Forelimb muscle (tissue), 1 donor: ENCODE results near the gene ENTPD6. TPM values are rescaled to one million over a fixed set of nuclear protein-coding genes. Genes with fewer than 3 reads are reported as not detected.

ENCODE experiments used
- DNase-seq: peaks from one replicate; pipeline ENCODE4 v3.0.0-alpha.2; 2013; ENCODE audit warnings: low read depth
- polyA plus RNA-seq: library from polyadenylated mRNA; unstranded; fragments of 120-200 nt; gene quantifications from one replicate; pipeline ENCODE4 v1.2.1, GENCODE V29; 2013; ENCODE audit not compliant: insufficient read length

The ENTPD6 gene
- polyA plus RNA-seq, 1 donor = 36.0 TPM

DNA sequence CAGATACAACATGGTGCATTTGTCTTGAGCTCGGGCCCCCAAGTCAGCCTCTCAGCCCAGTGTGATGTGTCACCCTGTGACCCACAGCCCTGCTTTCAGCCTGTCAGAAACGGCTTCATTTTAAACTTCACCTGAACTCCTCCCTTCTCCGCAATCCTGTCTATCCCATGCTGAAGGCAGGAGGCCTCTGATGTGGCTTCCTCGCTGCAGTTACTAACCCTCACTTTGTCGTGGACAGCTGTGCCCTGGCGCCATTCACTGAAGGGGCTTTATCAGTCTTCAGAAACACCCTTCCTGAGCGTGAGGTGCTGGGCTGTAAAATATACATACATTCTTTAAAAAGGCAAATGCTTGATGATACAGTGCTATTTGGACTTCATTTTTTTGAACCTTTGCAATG lies 7.9 kb upstream of the ENTPD6 start:
- DNase-seq = no peak

DNA sequence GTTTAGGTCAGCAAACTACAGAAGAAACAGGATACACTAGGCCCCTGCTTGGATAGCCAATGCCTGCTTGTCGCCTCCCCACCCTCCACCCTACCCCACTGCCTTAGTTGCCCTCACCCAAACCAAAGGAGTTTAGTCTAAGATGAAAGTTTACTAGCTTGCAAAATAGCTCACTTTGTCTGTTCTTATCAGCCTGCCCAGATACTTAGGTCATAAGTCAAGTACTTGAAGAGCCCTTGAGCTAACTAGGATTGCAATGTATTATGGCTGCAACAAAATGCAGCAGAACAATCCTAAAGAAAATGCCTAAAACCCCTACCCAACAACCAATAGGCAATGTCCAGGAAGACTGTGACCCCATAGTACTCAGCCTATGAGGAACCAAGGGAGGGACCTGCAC lies 7.3 kb upstream of the ENTPD6 start:
- no peak for DNase-seq

DNA sequence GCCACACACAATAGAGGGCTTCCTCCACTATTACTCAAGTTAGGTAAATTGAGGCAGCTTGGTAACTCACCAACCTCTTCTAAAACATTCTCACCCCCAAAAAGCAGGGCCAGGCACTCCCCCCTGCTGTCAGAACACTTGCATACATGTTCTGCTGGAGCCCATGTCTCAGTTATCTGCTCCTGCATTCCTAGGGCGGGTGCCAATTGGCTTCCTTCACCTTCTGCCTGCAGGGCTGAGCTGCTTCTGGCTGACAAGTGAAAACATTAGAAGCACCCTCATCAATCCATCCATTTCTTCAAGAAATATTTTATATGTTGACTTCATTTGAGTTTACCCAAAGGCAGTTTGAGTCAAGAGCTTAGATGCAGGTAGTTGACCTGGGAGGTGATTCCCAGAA lies 4.5 kb upstream of the ENTPD6 start:
- DNase-seq = no peak

DNA sequence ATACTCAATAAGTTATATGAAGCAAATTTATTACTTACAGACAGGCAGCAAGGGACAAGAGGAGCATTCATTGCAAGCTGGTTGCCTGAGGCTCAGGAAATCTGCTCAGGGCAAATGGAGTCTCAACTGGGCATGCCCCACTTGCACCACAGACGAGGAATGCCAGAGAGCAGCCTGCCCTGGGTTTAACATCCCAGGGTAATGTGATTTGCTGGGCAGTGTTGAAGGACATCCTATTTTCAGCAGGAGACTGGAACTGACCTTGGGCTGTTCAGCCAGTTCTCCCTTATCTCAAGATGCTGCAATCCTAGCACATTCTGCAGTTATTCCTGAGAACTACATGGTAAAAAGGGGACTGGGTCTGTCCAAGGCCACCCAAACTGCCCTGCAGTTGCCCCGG lies 3.8 kb upstream of the ENTPD6 start:
- DNase-seq = no peak

DNA sequence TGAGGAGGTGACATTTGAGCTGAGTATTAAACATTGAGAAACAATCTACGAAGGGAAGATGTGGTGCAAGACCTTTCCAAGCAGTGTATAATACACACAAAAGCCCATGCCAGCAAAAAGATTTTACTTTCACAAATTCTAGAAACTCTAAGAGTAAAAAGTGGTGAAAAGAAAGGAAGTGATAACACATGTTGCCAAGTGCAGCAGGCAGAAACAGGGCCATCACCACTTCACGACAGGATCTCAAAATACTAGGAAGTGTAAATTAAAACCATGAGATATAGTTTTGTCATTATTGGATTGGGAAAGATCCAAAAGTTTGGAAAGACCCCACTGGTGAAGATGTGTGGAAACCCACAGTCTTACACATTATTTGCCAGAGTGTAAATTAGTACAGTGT lies 1.7 kb upstream of the ENTPD6 start:
- no peak for DNase-seq

DNA sequence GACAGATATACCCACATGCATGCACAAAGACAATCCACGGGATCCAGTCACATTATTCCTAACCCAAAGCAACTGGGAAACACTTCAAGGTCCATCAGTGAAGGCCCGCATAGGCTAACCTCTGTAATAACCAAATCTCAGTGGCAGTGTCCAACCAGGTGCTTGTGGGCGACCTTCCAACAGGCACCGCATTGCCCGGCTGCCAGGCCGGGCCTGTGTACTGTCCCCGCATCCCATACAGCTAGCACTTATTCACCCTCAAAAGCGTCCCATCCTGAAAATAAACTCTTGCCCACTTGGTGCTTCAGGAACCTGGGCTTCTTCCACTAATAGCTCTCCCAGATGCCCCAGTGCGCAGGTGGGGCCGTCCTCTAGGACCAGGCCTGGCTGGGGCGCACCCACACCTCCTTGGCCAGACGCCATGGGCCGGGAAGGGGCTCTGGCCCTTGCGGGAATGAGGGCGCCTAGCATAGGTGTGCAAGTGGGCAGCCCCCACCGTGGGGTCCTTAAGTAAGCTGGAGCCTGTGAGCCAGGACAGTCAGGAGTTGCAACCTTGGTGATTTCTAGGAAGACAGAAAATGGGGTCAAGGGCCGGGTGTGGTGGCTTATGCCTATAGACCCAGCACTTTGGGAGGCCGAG lies 1.1 kb upstream of the ENTPD6 start:
- DNase-seq = no peak

GRCh38 chr20:25195962-25196785 lies 662 bp downstream of the ENTPD6 start:
- DNase-seq = no peak

DNA sequence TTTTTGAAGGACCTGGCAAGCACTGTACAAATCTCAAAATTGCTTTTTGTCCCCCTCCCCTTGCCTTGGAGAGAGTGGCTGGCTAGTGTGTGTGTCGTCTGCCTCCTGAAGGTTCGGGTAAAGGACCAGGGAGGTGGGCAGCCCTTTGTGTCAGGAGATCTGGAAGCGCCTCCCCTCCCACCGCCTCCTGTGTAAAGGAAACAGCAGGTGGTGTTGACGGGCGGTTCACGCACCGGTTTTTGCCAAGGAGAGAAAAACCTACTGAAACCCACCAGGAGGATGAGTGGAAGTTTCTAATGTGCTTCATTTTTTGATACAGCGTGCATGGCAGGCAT lies 1.2 kb downstream of the ENTPD6 start:
- no peak for DNase-seq

GRCh38 chr20:25197183-25197869 lies 1.8 kb downstream of the ENTPD6 start:
- DNase-seq = no peak

DNA sequence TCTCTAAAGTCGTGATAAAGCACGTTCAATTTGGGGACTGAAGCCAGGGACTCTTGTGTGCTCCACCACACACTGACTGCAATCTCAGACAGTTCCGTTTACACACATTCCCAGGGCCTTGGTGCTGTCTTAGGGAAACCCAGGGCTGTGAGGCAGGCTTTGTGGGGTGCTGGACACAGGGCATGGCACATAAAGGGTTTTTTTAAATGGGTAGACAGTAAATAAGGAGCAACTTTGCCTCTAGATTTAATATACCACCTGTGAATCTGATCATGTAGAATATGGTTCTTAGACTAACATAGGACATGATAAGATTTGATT lies 2.3 kb downstream of the ENTPD6 start:
- DNase-seq = no peak

DNA sequence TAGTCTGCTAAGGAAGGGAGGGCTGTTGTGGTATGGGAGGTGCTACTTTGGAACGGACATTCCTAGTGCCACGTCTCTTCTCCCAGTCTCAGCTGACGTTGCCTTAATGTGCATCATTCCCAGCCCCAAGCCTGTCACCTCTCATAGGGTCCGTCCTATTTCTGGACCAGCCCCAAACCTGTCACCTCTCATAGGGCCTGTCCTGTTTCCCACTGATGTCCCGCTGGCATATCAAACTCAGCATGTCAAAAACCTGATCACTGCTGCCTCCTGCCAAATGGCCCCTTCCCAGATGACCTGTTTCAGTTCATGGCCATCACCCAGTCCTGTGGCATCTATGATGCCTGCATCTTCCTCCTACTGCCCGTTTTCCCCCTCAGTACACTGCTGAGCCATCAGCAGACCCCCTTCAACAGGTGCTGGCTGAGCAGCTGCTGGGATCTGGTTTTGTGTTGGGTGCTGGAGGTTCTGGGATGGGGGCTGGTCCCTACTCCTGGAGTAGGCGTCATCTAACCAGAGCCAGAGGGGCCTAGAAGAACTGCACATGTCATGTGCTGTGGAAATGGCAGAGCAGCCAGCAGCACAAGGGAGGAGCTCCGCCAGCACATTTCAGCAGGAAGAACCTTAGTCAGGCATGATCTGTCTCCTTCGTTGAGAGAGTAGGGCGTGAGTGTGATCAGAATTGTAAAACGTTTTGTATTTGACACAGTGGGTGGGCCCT lies 3.3 kb downstream of the ENTPD6 start:
- DNase-seq = no peak

GRCh38 chr20:25199473-25200260 lies 4.2 kb downstream of the ENTPD6 start:
- DNase-seq = no peak

- no peak for DNase-seq
Observed at GRCh38 chr20:25203089-25203488, 7.6 kb downstream of the ENTPD6 start.

DNA sequence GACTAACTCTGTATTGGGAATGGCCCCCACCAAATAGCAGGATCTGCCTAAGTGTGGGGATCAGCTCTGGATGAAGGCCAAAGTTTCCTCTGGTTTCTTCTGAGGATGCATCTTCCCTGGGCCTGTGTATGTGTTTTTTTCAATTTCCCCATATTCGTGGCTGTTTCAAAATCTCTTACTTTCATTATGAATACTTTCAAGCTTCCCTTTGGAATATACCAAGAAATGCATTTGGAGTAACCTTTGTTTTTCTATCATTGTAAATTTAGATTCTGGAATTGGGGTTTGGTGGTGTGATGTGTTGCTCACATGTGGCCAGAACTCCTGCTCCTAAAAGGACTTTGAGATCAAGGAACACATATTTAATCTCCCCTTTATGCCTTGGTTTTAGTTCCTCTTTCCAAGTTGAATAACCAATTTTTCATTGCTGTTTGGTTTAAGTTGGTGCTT lies 8.4 kb downstream of the ENTPD6 start:
- DNase-seq = no peak

- no peak for DNase-seq
Observed at GRCh38 chr20:25204550-25205276, 9.2 kb downstream of the ENTPD6 start.

- DNase-seq = no peak
Observed at GRCh38 chr20:25205277-25206062, 10.0 kb downstream of the ENTPD6 start.

DNA sequence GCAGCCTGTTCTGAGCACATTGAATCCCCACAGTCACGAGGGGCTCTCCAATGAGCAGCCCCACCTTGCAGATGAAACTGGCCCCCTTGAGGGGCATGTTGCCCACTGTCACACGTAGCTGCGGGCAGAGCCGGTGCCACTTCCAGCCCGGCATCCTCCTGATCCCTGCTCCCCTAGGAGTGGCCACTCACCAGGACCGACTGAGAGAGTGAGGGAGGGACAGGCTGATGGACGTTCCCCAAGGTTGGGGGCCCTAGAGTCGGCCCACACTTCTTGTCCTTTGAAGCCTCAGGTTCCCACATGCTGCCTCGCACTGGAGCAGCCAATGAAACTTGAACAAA lies 10.5 kb downstream of the ENTPD6 start:
- no peak for DNase-seq

GRCh38 chr20:25206548-25206947 lies 11.0 kb downstream of the ENTPD6 start:
- no peak for DNase-seq

DNA sequence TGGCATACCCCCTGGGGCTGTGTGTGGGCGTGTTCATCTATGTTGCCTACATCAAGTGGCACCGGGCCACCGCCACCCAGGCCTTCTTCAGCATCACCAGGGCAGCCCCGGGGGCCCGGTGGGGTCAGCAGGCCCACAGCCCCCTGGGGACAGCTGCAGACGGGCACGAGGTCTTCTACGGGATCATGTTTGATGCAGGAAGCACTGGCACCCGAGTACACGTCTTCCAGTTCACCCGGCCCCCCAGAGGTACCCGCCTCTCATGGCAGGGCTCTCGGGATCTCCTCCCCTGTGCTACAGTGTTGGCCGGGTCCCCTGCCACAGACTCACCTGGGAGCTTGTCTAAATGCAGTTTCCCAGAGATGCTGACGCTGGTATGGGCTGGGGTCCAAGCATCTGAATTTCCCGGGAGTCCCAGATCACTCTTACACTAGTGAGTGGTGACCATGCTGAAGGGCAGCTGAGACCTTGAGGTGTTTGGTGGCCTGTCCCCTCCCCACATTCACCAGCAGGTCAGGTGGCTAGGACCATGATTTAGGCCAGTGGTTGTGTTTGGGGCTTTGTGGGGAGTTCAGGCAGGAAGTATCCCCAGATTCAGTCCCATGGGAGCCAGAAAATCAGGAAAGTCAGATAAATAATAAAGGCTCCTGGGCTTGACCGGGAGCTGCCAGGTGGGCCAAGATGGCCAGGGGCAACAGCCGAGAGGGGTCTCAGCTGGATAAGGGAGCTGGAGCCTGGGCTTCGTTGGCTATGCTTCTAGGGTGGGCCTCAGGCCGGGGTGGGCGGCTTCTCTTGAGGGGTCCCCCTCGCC lies 11.8 kb downstream of the ENTPD6 start:
- DNase-seq = no peak
